GM12878 (cell line): ENCODE data around the gene TK2. TPM values are rescaled to one million over a fixed set of nuclear protein-coding genes. Genes with fewer than 3 reads are reported as not detected.

Experiments used
- ATAC-seq: fragments of 200-7000 bp; cut with Tn5 transposase; 3 replicates; pipeline ENCODE4 v1.9.1; 2020; ENCODE audit warnings: mild to moderate bottlenecking, moderate library complexity
- BruUV-seq: library from RNA; stranded (reverse); fragments of 400-500 nt; replicated peaks from 2 replicates; lab custom pipeline; 2021; lab: Mats Ljungman, UMichigan
- CTCF ChIA-PET: fragments of 300-600 bp; sonication (Branson Sonifier 250); formaldehyde crosslinking; extraction: SDS; loops from one replicate; lab custom pipeline; 2021; ENCODE audit warnings: inconsistent platforms; lab: Yijun Ruan, JAX
- POLR2A ChIA-PET: fragments of 350-600 bp; formaldehyde crosslinking; extraction: SDS; loops from one replicate; lab custom pipeline; 2021; ENCODE audit warnings: inconsistent platforms; lab: Charles Lee
- RAD21 ChIA-PET: fragments of 300-600 bp; sonication (Branson Sonifier 250); formaldehyde crosslinking; loops from one replicate; lab custom pipeline; 2023; ENCODE audit warnings: antibody characterized with exemption; ENCODE audit not compliant: unreplicated experiment; lab: Charles Lee
- SMC1A ChIA-PET: fragments of 300-600 bp; sonication (Branson Sonifier 250); formaldehyde crosslinking; loops from one replicate; lab custom pipeline; 2023; ENCODE audit not compliant: unreplicated experiment, uncharacterized antibody; lab: Charles Lee
- DNase-seq: peaks from one replicate; pipeline ENCODE4 v3.0.0-alpha.2; 2011; ENCODE audit warnings: low read depth, low spot score
- FAIRE-seq: peaks from 3 replicates; lab custom pipeline; 2011; peaks lifted over from hg19 to GRCh38; lab: Jason Lieb, UNC
- H2AFZ ChIP-seq: 2 replicates; pipeline ENCODE4 v1.6.0; 2011; ENCODE audit warnings: low read depth, low read length, control low read depth; ENCODE audit not compliant: control insufficient read depth
- H3K27ac ChIP-seq: 2 replicates; pipeline ENCODE4 v1.5.1; 2011; ENCODE audit warnings: control low read depth; ENCODE audit not compliant: control insufficient read depth, insufficient read depth
- H3K27me3 ChIP-seq, 2 experiments: replicated peaks in 1 of 2; 2 replicates each; pipeline versions ENCODE4 v1.6.0 to v1.6.1; 2011; ENCODE audit warnings: low read length in 1 of 2; ENCODE audit not compliant: control insufficient read depth in 2 of 2, insufficient read depth in 2 of 2
- H3K36me3 ChIP-seq, 2 experiments: 2 replicates each; pipeline ENCODE4 v1.5.1; 2011; ENCODE audit warnings: low read length in 1 of 2; ENCODE audit not compliant: control insufficient read depth in 2 of 2, insufficient read depth in 2 of 2
- H3K4me1 ChIP-seq: 2 replicates; pipeline ENCODE4 v1.6.1; 2011; ENCODE audit warnings: mild to moderate bottlenecking, low read length, moderate library complexity, mixed read lengths; ENCODE audit not compliant: control insufficient read depth, insufficient read depth
- H3K4me2 ChIP-seq: 2 replicates; pipeline ENCODE4 v1.6.0; 2011; ENCODE audit warnings: control low read depth; ENCODE audit not compliant: control insufficient read depth, insufficient read depth
- H3K4me3 ChIP-seq: fragments of 200-600 bp; sonication (generic); 2 replicates; pipeline ENCODE4 v1.5.1; 2016
- H3K79me2 ChIP-seq: 2 replicates; pipeline ENCODE4 v1.6.0; 2011; ENCODE audit warnings: low read length; ENCODE audit not compliant: control insufficient read depth, insufficient read depth
- H3K9ac ChIP-seq: 2 replicates; pipeline ENCODE4 v1.8.0; 2011; ENCODE audit warnings: low read length, control low read depth, mixed read lengths; ENCODE audit not compliant: control insufficient read depth, insufficient read depth
- H3K9me3 ChIP-seq: replicated peaks from 3 replicates; pipeline ENCODE4 v1.5.1; 2011; ENCODE audit warnings: mild to moderate bottlenecking, low read length; ENCODE audit not compliant: control insufficient read depth, insufficient read depth
- H4K20me1 ChIP-seq: 2 replicates; pipeline ENCODE4 v1.6.0; 2011; ENCODE audit not compliant: control insufficient read depth, insufficient read depth
- BRCA1 ChIP-seq: IDR thresholded peaks from 2 replicates; pipeline ENCODE4 v1.6.1; 2011; ENCODE audit warnings: low read depth, low read length, improper control_type of control experiment
- CREB1 ChIP-seq: IDR thresholded peaks from 2 replicates; pipeline ENCODE4 v1.6.1; 2012; ENCODE audit warnings: low read depth, mild to moderate bottlenecking, inconsistent platforms
- KAT2A ChIP-seq: conservative IDR thresholded peaks from 2 replicates; pipeline ENCODE4 v1.6.1; 2011; ENCODE audit warnings: low read depth, low read length; ENCODE audit not compliant: control insufficient read depth
- MTA2 ChIP-seq: fragments of 450-650 bp; IDR thresholded peaks from 2 replicates; pipeline ENCODE4 v1.6.1; 2016; ENCODE audit warnings: low read depth, mild to moderate bottlenecking, moderate library complexity
- SIN3A ChIP-seq: IDR thresholded peaks from 2 replicates; pipeline ENCODE4 v1.6.1; 2012; ENCODE audit warnings: low read depth, low read length, improper control_type of control experiment
- SMAD5 ChIP-seq: IDR thresholded peaks from 2 replicates; pipeline ENCODE4 v1.6.1; 2016; ENCODE audit warnings: antibody characterized with exemption, low read depth
- SMC3 ChIP-seq: IDR thresholded peaks from 2 replicates; pipeline ENCODE4 v1.6.1; 2011; ENCODE audit warnings: low read length, improper control_type of control experiment, borderline replicate concordance
- STAT3 ChIP-seq: IDR thresholded peaks from 2 replicates; pipeline ENCODE4 v1.6.1; 2011; ENCODE audit warnings: low read depth, low read length, improper control_type of control experiment
- TCF7 ChIP-seq: IDR thresholded peaks from 2 replicates; pipeline ENCODE4 v1.6.1; 2014; ENCODE audit warnings: antibody characterized with exemption, borderline replicate concordance
- YBX1 ChIP-seq: fragments of 450-650 bp; IDR thresholded peaks from 2 replicates; pipeline ENCODE4 v1.6.1; 2016; ENCODE audit warnings: antibody characterized with exemption
- WGBS: methylation state at CpG from one replicate; pipeline ENCODE4 v1.1.6; 2016; ENCODE audit warnings: low lambda C conversion rate; ENCODE audit not compliant: insufficient replicate concordance, insufficient coverage; ENCODE audit errors: missing lambda C conversion rate; 5-methylcytosine and 5-hydroxymethylcytosine counted together
- in situ Hi-C: fragments of 300-500 bp; cut with MboI; formaldehyde crosslinking; loops from 9 replicates; pipeline ENCODE4 v1.14.3; 2018; ENCODE audit warnings: mixed read lengths
- intact Hi-C: fragments of 100-400 bp; cut with micrococcal nuclease; formaldehyde crosslinking; loops from one replicate; pipeline ENCODE4 v1.14.2; 2022; ENCODE audit not compliant: unreplicated experiment
- polyA plus RNA-seq, 11 experiments: library from polyadenylated mRNA; depleted of rRNA in 4 of 11; unstranded in 6 of 11; stranded (reverse) in 5 of 11; fragments of >200 nt; fragmentation: Nextera tagmentation in 4 of 11; fragmentation: Illumina TruSeq in 1 of 11; extraction: Ambion mirVana in 4 of 11; extraction: Trizol in 1 of 11; gene quantifications; 1 replicate in 1 of 11; 2 replicates in 10 of 11; pipeline versions ENCODE4 v1.2.1 to v1.2.3, GENCODE V29; 2011 to 2016; ENCODE audit warnings: inconsistent platforms in 2 of 11, missing spikeins in 2 of 11, low read depth in 1 of 11
- total RNA-seq, 4 experiments: library from RNA; depleted of rRNA in 3 of 4; stranded (reverse); fragments of >200 nt in 3 of 4; fragmentation: Illumina TruSeq in 1 of 4; extraction: Trizol in 1 of 4; gene quantifications; 2 replicates each; pipeline versions ENCODE4 v1.2.1 to v1.2.3, GENCODE V29; 2013 to 2021
- TF ChIP-seq, protein P1 (sequence below): fragments of 450-650 bp; IDR thresholded peaks from 2 replicates; pipeline ENCODE4 v1.6.1; 2016; ENCODE audit warnings: mild to moderate bottlenecking
- TF ChIP-seq, protein P2 (sequence below): fragments of 450-650 bp; IDR thresholded peaks from 2 replicates; pipeline ENCODE4 v1.6.1; 2017; ENCODE audit warnings: borderline replicate concordance
- TF ChIP-seq, protein P3 (sequence below): fragments of 450-650 bp; formaldehyde crosslinking; IDR thresholded peaks from 2 replicates; pipeline ENCODE4 v1.5.0; 2022; ENCODE audit warnings: mild to moderate bottlenecking, missing genetic modification characterization
- TF ChIP-seq, protein P4 (sequence below): IDR thresholded peaks from 2 replicates; pipeline ENCODE4 v1.6.1; 2011; ENCODE audit warnings: low read depth, low read length, improper control_type of control experiment, borderline replicate concordance

TK2 gene
- total and polyA plus RNA-seq, 10 of the 15 experiments (the other 5 are each of a cell fraction or from before 2014, with no cell fraction given) = 1.3 to 12.4 (median 3.0) TPM

DNA sequence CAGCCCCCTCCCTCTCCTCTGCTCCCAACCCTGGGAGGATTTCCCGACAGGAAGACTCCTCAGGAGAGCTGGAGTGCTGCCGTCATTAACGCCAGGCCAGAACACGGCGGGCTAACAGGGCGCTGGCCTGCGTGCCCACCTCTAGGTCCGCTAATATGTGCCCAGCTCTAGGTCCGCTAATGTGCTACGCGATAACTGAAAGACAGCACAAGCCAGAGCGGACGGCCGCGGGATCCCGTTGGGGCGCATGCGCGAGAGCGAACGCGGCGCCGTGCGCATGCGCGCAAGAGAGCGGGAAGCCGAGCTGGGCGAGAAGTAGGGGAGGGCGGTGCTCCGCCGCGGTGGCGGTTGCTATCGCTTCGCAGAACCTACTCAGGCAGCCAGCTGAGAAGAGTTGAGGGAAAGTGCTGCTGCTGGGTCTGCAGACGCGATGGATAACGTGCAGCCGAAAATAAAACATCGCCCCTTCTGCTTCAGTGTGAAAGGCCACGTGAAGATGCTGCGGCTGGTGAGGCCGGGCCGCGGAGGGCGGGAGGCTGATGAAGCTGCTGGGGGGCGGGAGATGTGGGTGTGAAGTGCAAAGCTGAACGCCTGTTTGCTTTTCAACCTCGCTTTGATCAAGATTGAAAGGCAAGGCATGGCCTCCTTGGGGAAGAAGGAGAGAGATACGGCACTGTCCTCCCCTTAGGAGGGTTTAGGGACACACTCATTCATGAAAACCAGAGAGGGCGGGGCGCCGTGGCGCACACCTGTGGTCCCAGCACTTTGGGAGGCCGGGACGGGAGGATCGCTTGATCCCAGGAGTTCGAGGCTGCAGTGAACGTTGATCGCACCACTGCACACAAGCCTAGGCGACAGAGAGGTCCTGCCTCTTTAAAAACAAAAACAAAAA lies 2.6 kb upstream of the TK2 start, which contains the start of gene CKLF:
TSS of gene CKLF (plus strand) at position 291 of the 892 bp plus-strand sequence. CDS start at position 431, 140 bp downstream.
- Histone ChIP-seq H3K79me2 (peaks cover 4% of the 10 kb centered on the region; the same call in 1 of the 2 replicates), H3K36me3 (no peaks in the 10 kb centered on the region; a peak in 1 of 4 replicates), H2AFZ (peak within 1 kb of the TSS; percentile 95), H3K9ac (peak within 1 kb of the TSS; percentile 63), H3K27me3 (no peaks in the 10 kb centered on the region), H3K4me3 (peak within 1 kb of the TSS; percentile 62), H3K9me3 (no peaks in the 10 kb centered on the region; the same call in 1 of the 3 replicates), H4K20me1 (no peaks in the 10 kb centered on the region; the same call in 1 of the 2 replicates), H3K4me1 (peaks cover 23% of the 10 kb centered on the region), H3K4me2 (peak within 1 kb of the TSS; percentile 86), H3K27ac (peak within 1 kb of the TSS; percentile 33)
- intact Hi-C loops = loop anchor here (1.0 to 5.0 kb wide), 2 partner anchors 28 to 55 kb away; no protein-coding TSS in a partner anchor
- RAD21 ChIA-PET = interaction anchor here (0.8 to 2.9 kb wide), 14 partner anchors 8 to 144 kb away, joined by 3 to 10 read pairs (median 4); no protein-coding TSS in a partner anchor
- in situ Hi-C loops = no loop called here
- FAIRE-seq = peak; percentile 75
- peak; percentile 66 for DNase-seq
- POLR2A ChIA-PET = interaction anchor here (1.1 to 4.9 kb wide), 6 partner anchors 10 to 46 kb away, joined by 3 to 24 read pairs (median 8); no protein-coding TSS in a partner anchor
- BruUV-seq = TSS peak; percentile 69
- CTCF ChIA-PET = interaction anchor here (1.4 to 4.9 kb wide), 8 partner anchors 10 to 69 kb away, joined by 4 to 35 read pairs (median 7); no protein-coding TSS in a partner anchor
- 2% methylated on average over 63 of the region's 63 CpGs for WGBS
- ATAC-seq = peak; percentile 78
- SMC1A ChIA-PET = interaction anchor here (0.8 to 9.9 kb wide), 11 partner anchors 8 to 51 kb away, joined by 3 to 86 read pairs (median 7); no protein-coding TSS in a partner anchor
- TF ChIP-seq BRCA1 (0 out of 2 replicates have a peak, but pooled peaks have one; percentile 23), TCF7 (no peak), SIN3A (no peak), MTA2 (no peak), CREB1 (no peak), YBX1 (no peak), STAT3 (no peak), KAT2A (no peak), SMAD5 (peak; percentile 85), SMC3 (no peak)
- TF ChIP-seq, protein P1, sequence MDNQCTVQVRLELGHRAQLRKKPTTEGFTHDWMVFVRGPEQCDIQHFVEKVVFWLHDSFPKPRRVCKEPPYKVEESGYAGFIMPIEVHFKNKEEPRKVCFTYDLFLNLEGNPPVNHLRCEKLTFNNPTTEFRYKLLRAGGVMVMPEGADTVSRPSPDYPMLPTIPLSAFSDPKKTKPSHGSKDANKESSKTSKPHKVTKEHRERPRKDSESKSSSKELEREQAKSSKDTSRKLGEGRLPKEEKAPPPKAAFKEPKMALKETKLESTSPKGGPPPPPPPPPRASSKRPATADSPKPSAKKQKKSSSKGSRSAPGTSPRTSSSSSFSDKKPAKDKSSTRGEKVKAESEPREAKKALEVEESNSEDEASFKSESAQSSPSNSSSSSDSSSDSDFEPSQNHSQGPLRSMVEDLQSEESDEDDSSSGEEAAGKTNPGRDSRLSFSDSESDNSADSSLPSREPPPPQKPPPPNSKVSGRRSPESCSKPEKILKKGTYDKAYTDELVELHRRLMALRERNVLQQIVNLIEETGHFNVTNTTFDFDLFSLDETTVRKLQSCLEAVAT = 0 out of 2 replicates have a peak, but pooled peaks have one; percentile 10
- TF ChIP-seq, protein P2, sequence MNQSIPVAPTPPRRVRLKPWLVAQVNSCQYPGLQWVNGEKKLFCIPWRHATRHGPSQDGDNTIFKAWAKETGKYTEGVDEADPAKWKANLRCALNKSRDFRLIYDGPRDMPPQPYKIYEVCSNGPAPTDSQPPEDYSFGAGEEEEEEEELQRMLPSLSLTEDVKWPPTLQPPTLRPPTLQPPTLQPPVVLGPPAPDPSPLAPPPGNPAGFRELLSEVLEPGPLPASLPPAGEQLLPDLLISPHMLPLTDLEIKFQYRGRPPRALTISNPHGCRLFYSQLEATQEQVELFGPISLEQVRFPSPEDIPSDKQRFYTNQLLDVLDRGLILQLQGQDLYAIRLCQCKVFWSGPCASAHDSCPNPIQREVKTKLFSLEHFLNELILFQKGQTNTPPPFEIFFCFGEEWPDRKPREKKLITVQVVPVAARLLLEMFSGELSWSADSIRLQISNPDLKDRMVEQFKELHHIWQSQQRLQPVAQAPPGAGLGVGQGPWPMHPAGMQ = no peak
- TF ChIP-seq, protein P3, sequence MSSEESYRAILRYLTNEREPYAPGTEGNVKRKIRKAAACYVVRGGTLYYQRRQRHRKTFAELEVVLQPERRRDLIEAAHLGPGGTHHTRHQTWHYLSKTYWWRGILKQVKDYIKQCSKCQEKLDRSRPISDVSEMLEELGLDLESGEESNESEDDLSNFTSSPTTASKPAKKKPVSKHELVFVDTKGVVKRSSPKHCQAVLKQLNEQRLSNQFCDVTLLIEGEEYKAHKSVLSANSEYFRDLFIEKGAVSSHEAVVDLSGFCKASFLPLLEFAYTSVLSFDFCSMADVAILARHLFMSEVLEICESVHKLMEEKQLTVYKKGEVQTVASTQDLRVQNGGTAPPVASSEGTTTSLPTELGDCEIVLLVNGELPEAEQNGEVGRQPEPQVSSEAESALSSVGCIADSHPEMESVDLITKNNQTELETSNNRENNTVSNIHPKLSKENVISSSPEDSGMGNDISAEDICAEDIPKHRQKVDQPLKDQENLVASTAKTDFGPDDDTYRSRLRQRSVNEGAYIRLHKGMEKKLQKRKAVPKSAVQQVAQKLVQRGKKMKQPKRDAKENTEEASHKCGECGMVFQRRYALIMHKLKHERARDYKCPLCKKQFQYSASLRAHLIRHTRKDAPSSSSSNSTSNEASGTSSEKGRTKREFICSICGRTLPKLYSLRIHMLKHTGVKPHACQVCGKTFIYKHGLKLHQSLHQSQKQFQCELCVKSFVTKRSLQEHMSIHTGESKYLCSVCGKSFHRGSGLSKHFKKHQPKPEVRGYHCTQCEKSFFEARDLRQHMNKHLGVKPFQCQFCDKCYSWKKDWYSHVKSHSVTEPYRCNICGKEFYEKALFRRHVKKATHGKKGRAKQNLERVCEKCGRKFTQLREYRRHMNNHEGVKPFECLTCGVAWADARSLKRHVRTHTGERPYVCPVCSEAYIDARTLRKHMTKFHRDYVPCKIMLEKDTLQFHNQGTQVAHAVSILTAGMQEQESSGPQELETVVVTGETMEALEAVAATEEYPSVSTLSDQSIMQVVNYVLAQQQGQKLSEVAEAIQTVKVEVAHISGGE (CRISPR knock-in tag) = no peak
- TF ChIP-seq, protein P4, sequence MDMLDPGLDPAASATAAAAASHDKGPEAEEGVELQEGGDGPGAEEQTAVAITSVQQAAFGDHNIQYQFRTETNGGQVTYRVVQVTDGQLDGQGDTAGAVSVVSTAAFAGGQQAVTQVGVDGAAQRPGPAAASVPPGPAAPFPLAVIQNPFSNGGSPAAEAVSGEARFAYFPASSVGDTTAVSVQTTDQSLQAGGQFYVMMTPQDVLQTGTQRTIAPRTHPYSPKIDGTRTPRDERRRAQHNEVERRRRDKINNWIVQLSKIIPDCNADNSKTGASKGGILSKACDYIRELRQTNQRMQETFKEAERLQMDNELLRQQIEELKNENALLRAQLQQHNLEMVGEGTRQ = no peak
